GM19240 (cell line): ENCODE data around the gene RPUSD1.
"Not testable (repeated sequence)": the region's sequence is repeated elsewhere in the genome, so short reads cannot be mapped to it uniquely, and the experiment has no call there.

ENCODE experiments used
- DNase-seq: peaks from one replicate; pipeline ENCODE4 v3.0.0; 2011; ENCODE audit warnings: low spot score; ENCODE audit not compliant: insufficient read length

Gene RPUSD1

DNA sequence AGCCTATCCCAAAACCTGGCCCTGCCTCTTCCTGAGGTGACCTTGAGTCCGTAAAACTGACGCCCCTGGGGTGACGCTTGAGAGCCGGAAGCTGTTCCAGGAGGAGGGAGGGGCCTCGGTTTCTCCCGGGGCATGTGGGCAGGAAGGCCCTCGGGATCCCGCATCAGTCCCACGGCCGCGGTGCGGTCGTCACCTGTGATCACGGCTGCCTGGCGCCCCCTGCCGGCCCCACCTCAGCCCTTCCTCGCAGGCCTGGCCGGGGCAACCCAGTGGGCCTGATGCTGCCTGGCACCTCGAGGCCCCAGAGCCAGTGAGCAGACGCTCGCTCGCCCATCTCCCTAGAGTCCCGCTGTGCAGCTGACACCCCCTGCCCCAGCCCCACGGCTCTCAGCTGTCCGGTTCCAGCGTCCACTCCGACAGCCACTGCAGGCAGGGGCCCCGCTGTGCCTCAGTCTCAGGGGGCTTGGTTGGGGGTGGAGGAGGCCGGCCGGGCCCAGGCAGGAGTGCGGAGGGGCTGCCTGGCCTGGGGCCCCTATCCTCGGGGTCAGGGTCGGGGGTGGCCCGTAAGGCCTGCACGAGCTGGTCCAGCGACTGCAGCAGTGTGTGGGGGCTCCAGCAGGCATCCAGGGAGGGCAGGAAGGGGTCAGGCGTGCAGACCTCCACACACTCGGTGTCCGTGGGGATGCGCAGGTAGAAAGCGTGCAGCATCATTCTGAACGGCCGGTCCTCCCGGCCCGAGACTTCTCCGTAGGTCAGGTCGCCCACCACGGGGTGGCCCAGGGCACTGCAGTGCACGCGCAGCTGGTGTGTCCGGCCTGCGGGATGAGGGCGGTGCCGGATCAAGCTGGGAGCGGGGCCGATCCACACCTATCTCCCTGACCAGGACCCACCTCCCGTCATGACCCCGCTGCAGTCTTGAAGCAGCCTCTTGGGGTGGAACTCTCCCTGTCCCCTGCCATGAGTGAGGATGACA is 2.3 kb downstream of the RPUSD1 start:
- peak; percentile 68 for DNase-seq

DNA sequence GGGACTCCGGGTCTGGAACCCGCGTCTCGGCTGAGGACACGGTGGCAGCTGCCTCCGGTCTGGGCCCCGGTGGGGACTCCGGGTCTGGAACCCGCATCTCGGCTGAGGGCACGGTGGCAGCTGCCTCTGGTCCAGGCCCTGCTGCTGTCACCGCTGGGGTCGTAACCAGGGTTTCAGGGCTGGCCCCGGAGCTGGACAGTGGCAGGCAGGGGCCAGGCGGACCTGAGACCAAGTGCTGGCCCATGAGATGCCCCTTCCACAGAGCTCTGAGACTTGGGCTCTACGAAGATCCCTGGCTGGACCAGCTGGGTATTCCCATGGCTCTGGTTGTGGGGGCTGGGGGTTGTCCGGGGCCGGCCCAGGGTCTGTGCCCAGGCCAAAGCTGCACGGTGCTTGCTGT is 3.8 kb downstream of the RPUSD1 start:
- DNase-seq, result no peak

DNA sequence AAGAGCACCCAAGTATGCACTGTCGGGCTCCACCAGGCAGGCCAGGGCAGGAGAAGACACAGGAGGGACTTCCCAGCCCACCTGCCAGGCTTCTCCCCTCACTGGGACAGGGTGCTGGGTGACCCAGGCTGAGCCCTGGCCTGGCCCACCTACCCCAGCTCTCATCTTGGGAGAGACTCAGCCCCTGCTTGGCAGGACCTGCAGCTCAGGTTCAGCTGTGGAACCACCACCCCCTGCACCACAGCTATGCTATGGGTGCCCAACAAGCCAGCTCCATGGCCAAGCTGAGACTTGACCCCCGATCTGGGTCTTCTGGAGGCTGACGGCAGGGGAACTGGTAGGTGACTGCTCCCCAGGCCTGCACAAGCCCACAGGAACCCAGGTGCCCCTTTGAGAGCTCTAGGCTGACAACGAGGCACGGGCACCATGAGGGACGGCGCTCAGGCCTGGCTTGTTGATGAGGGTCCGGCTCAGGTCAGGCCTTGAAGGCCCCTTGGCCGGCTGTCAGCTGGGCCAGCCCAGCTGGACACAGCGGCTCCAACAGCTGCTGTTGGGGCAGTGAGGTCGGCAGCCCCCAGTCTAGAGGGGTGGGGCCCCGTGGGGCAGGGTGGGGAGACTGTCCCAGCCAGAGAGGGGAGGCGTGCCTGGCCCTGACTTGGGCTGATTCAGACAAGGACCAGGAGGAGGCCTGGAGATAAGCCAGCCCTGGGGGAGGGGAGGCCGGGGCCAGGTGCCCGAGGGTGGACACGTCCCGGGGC is 4.6 kb downstream of the RPUSD1 start:
- no peak for DNase-seq

DNA sequence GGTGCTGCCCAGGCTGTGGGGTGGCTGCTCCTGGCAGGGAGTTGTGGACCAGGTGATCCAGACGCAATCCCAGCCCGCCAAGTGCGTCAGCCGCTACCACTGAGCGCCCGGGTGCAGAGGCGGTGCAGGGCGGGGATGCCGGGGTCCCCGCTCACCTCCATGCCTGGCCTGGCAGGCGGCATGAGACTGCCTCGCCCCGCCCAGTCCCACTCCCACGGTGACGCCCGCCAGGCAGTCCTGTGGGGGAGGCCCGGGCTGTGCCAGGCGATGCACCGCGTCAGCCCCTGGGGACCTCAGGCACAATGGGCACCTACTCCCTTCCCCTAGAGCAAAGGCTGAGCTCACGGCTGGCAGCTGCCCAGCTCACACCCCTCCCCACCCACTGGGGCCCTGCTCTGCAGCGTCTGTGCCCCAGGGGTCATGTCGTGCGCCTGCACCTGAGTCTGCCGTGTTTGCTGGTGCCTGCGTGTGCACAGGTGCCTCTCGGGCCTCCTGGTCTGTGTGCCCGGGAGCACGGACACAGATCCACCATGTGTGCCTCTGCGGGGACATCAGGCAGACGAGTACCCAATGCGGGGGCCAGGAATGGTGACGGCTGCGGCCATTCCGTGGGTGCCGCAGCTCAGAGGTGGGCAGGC is 5.3 kb downstream of the RPUSD1 start:
- no peak for DNase-seq

DNA sequence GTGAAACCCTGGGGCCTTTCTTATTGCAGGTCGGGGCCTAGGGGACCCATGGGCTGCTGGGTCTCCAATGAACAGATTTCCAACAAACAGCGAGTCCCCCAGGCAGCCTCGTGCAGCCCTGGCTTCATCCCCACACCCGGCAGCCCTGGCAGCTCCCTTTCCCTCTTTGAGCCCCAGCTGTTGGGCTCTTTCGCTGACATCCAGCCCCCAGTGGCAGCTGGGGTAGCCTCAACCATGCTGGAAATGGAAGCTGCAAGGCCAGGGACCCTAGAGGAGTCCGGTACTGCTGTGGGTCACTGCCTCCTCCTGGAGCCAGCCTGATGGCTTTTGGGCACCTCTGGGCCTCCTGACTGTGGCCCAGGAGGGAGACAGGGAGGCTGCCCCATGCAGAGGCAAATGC is 5.9 kb downstream of the RPUSD1 start:
- DNase-seq, result no peak

DNA sequence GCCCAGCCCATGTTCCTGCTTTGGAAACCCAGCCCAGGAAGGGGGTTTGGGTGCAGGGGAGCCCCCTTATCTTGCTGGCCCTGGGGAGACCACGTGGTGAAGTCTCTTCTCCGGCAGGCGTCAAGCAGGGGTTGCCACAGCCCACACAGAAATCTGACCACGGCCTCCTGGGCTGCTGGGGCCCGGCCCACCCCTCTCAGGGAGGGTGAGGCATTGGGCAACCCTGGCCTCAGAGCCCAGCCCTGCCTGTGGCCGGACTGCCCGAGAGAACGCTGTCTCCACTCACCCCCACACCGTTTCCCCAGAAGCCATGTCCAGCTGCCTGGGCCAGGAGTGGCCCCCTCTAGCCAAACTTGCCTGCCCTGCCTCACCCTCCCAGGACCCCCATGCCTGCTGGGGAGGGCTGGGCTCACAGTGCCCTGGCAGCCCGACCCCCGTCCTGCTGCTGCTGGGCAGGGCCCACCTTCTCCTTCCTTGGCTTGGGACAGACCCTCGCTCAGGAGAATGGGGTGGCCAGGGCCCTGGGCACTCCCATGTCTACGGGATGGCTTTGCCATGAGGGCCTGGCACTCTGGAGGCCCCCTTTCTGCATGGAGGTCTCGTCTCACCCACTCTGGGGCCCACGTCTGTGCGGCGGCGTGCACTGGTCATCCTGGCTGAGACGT is 6.7 kb downstream of the RPUSD1 start:
- DNase-seq, result no peak

DNA sequence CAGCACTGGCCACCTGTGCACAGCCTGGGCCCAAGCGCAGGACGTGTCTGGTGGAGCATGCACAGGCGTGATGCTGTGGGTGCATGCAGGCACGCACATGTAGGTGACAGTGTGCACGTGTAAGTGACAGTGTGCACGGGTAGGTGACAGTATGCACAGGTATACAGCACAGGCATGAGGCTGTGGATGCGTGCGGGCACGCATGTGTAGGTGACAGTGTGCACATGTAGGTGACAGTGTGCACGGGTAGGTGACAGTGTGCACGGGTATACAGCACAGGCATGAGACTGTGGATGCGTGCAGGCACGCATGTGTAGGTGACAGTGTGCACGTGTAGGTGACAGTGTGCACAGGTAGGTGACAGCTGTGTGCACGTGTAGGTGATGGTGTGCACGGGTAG is 7.9 kb downstream of the RPUSD1 start:
- no peak for DNase-seq

DNA sequence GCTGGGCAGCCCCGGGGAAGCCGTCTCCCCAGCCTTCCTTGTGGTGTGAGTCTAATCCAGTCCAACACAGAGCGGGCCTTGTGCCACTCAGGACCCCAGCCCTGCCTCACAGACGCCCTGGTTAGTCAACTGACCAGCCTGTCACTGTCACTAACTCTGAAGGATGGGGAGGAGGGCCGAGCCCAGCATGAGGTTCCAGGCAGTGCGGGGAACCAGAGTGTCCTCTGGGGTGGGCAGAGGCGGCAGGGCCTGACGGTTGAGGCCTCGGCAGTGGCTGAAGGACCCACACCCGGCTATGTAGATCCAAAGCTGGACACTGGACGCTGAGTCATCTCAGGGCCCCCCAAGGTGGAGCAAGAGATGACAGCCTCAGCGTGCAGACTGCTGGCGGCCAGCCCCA is 8.6 kb downstream of the RPUSD1 start:
- DNase-seq, result no peak

DNA sequence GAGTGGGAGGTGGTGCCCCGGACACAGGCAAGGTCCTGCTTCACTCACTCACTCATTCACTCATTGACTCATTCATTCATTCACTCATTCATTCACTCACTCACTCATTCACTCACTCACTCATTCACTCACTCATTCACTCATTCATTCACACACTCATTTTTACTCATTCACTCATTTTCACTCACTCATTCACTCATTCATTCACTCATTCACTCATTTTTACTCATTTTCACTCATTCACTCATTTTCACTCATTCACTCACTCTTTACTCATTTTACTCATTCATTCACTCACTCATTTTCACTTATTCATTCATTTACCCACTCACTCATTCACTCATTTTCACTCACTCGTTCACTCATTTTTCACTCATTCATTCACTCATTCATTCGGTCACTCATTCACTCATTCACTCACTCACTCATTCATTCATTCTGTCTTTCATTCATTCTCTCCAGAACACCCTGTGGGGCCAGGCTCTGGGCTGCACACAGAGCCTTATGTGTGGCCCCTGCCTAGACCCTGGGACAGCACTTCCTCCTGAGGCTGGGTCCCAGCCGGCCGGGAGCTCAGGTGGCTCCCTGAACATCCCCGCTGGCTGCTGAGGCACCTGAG is 9.2 kb downstream of the RPUSD1 start:
- DNase-seq, result no peak

DNA sequence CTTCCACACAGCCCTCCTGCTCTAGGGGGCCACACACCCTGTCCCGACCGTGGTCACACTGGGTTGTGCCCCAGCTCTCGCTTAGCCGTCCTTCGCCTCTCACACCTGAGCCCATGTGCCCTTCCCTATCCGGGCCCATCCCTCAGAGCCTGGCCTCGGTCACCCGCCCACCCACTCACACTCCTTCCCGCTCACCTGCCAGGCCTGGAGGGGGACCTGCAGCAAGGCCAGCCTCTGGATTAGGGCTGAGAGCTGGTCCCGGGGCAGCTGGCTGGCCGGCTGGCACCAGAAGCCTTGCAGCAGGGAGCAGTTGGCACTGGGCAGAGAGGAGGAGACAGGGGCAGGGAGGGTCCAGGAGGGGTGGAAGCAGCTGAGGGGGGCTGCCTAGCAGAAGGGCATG is 9.7 kb downstream of the RPUSD1 start:
- no peak for DNase-seq

DNA sequence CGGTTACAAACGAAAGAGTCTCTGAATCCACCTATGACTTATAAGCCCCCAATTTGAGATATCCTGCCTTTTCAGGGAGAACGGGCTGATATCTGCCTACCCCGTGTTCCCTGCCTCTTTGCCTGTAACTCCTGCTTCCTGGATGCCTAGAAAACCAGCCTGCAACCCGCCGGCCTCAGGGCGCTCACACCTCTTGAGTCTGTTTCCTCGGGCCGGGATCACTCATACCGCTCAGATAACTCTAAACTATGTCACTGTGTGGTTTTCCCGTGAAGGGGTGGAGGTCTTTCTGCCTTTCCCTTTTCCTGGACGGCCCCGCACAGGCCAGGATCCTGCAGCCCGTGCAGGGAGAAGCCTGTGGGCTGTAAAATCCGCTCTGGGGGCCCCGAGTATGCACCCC is 10.4 kb downstream of the RPUSD1 start:
- no peak for DNase-seq

DNA sequence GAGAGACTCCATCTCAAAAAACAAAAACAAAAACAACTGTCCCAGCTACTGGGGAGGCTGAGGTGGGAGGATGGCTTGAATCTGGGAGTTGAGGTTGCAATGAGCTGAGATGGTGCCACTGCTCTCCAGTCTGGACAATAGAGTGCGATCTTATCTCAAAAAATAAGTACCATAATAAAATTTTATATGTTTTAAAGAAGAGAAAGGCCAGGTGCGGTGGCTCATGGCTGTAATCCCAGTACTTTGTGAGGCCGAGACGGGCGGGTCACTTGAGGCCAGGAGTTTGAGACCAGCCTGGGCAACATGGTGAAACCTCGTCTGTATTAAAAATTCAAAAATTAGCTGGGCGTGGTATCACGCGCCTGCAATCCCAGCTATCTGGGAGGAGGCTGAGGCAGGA is 11.4 kb downstream of the RPUSD1 start:
- no peak for DNase-seq

DNA sequence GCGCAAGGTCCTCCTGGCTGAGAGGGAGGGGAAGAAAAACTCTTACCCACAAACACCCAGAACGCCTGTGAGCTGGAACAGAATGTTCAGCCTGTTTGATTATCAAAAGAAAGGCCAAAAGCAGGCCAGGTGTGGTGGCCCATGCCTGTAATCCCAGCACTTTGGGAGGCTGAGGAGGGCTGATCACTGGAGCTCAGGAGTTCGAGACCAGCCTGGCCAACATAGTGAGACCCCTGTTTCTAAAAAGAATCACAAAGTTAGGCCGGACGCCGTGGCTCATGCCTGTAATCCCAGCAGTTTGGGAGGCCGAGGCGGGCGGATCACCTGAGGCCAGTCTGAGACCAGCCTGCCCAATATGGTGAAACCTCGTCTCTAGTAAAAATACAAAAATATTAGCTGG is 11.9 kb downstream of the RPUSD1 start:
- DNase-seq, result not testable (repeated sequence)

DNA sequence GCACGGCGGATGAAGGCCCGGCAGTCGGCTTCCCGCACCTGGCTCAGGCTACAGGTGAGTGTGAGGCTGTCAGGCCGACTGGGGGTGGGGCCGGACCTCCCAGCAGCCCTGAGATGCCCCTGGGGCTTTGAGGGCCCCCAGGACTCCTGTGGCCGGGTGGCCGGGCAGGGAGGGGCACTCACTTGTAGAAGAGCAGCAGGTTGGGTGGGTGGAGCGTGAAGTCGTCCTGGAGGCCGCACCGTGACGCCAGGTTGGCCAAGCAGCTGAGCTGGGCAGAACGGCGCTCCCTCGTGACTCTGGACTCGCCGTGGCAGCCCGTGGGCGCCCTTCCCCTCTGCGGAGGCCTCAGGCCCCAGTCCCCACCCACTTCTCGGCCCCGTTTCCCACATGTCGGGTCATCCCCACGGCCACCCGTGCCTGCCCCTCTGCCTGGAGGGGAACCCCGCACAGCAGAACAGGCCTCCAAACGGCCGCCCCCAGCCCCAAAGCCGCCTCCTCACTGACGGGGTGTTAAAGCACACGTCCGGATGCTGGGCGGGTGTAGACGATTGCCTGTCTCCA is 12.9 kb downstream of the RPUSD1 start:
- no peak for DNase-seq

DNA sequence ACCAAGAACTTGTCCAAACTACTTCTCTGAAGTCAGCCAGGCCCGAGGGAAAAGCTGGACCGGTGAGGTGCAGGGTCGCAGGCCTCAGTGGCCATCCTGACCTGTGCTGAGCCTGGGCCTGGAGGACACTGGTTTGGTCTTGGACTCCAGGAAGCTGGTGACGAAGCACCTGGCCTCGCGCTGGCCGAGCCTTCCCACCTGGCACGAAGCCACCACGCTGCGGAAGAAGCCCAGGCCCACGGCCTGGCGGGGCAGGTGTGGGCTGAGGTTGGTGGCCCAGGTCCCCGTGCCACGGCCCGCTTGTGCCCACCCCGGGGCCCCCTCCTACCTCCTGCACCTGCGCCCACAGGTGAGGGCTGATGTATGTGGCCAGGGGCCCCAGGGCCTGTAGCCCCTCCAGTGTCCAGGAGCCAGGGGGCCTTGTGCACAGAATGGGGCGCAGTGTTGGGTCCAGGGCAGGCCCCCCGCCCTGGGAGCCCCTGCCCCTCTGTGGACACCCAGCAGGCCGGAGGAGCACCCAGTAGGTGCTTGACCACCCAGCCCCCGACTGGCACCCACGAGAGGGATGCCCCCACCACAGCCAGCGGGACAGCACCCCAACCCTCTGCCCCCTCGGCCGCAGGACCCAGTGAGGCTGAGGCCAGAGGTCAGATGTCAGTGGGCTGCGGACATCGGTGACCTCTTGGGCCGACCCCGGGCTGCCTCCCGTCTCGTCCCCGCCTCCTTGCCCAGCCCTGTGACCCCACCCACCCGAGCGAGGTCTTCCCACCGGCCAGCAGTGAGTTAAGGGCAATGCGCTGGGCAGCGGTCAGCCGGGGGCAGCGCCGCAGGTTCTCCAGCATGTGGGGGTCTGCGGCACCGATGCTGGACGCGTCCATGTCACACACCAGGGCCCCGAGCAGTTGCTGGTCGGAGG is 13.8 kb downstream of the RPUSD1 start:
- no peak for DNase-seq

DNA sequence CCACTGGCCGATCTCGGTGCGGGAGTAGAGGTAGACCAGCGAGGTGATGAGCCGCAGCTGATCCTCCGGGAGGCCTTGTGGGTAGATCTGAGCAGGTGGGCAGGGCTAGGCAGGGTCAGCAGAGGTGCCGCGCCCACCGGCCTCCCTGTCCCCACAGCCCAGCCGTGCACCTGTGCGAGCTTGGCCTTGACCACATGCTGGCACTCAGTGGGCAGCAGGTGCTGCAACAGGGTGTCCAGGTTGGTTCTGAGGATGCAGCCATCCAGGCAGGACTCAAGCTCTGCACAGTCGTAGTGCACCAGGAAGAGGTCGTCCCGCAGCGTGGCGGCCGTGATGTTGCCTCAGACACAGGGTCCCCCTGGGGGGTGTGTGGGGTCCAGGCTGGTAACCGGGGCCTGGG is 15.2 kb downstream of the RPUSD1 start:
- DNase-seq, result no peak

DNA sequence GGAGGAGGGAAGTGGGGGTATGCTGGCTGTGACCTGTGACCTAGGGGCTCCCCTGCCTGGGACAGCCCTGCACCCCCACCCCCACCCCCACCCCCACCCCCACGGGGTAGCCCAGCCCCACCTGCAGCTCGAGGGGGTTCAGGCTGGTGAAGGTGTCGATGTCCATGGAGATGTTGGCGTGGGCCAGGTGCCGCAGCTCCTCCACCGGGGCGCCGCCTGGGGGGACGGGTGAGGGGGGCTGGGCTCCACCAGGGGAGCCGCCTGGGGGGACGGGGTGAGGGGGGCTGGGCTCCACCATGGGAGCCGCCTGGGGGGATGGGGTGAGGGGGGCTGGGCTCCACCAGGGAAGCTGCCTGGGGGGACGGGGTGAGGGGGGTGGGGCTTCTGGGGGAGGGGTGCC is 17.8 kb downstream of the RPUSD1 start:
- no peak for DNase-seq

DNA sequence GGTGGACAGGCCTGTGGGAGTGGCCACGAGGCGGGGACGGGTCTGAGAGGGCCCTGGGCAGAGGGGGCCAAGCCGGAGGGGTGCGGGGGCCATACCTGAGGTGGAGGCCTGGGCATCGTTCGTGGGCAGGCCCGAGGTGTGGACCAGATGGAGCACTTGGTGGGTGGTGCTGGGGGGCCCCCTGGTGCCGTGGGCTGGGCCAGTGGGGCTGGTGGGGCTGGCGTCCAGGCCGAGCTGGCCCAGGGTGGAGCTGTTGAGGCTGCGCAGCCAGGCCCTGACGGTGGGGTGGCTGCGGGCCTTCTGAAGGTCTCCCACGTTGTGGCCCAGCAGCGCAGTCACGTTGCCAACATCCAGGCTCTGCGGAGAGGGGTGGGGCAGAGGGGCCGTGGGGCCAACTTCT is 18.2 kb downstream of the RPUSD1 start:
- no peak for DNase-seq

DNA sequence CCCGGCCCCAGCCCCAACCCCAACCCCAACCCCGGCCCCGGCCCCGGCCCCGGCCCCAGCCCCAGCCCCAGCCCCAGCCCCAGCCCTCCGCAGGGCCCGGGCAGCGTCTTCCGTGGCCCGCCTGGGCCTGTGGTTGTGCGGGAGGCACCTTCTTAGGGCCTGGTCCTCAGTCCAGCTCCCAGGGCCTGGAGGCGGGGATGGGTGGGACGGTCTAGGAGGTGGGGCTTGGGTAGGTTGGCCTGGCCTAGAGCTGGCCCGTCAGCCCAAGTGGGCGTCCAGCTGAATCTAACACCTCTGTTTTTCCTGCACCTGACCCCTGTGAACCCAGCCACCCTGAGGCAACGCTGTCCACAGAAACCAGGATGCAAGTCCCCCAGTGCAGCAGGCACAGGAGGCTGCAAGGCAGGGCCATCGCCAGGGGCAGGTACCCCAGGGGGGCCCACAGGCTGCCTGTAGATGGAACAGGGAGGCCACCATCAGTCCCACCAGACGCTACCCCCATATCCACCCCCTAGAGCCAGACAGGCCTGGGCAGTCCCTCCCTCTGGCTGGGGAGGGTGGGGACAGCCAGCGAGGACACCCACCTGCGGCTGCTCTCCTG is 18.9 kb downstream of the RPUSD1 start:
- DNase-seq, result no peak
